Measurements from ENCODE around the gene MYBPH.

GRCh38 chr1:203152158-203153034 is 23.2 kb downstream of the MYBPH start:
- TF ChIP-seq CTCF (conservative IDR thresholded peaks at IDR 0.05; ENCODE audit: low read length) (no peak), EZH2phosphoT487 (IDR thresholded peaks at IDR 0.05; ENCODE audit: borderline replicate concordance) (no peak)
